HG02798 (cell line): ENCODE measurements around the gene MRPS18B.
"Not testable (repeated sequence)": the region's sequence is repeated elsewhere in the genome, so short reads cannot be mapped to it uniquely, and the experiment has no call there.

ENCODE experiments used
- ATAC-seq: cut with Tn5 transposase; IDR thresholded peaks from one replicate; pipeline ENCODE4 v1.9.1; 2021; ENCODE audit warnings: mild to moderate bottlenecking; ENCODE audit not compliant: unreplicated experiment, poor library complexity

Gene MRPS18B

GRCh38 chr6:30626484-30627366 is 9.1 kb downstream of the MRPS18B start, which contains the start of gene ATAT1:
TSS of gene ATAT1 (plus strand) at chr6:30626874.
- ATAC-seq: peak; percentile 93

- ATAC-seq: no peak
These were observed 18.2 kb downstream of the MRPS18B start for GRCh38 chr6:30635834-30636233.

- no peak for ATAC-seq
These were observed 22.8 kb downstream of the MRPS18B start for GRCh38 chr6:30640481-30640880.

GRCh38 chr6:30641048-30641447 is 23.4 kb downstream of the MRPS18B start:
- no peak for ATAC-seq

GRCh38 chr6:30643656-30644055 is 26.0 kb downstream of the MRPS18B start:
- no peak for ATAC-seq

GRCh38 chr6:30644769-30645168 is 27.1 kb downstream of the MRPS18B start:
- no peak for ATAC-seq

- no peak for ATAC-seq
These were observed 28.3 kb downstream of the MRPS18B start for GRCh38 chr6:30645989-30646388.

GRCh38 chr6:30646450-30647241 is 29.0 kb downstream of the MRPS18B start, which contains the start of gene C6orf136:
TSS of gene C6orf136 (plus strand) at chr6:30647133. CDS start at chr6:30647232, 99 bp downstream.
- ATAC-seq: peak; percentile 65

- ATAC-seq: peak; percentile 72
These were observed 29.8 kb downstream of the MRPS18B start for GRCh38 chr6:30647242-30648116.

GRCh38 chr6:30651143-30651542 is 33.5 kb downstream of the MRPS18B start:
- ATAC-seq: no peak

GRCh38 chr6:30654798-30655742 is 37.4 kb downstream of the MRPS18B start:
- no peak for ATAC-seq

GRCh38 chr6:30655743-30656094 is 38.1 kb downstream of the MRPS18B start:
- ATAC-seq: no peak

GRCh38 chr6:30656513-30656912 is 38.9 kb downstream of the MRPS18B start:
- no peak for ATAC-seq

GRCh38 chr6:30657454-30657853 is 39.8 kb downstream of the MRPS18B start:
- no peak for ATAC-seq

- not testable (repeated sequence) for ATAC-seq
These were observed 40.3 kb downstream of the MRPS18B start for GRCh38 chr6:30657922-30658321.

GRCh38 chr6:30664994-30665767 is 47.5 kb downstream of the MRPS18B start:
- ATAC-seq: no peak

GRCh38 chr6:30666300-30666699 is 48.7 kb downstream of the MRPS18B start:
- ATAC-seq: not testable (repeated sequence)

- no peak for ATAC-seq
These were observed 53.3 kb downstream of the MRPS18B start for GRCh38 chr6:30670760-30671527.
